COLO668 (cell line): ENCODE results near the gene KCNH1.
A peak's percentile ranks its signal among the peaks of the same experiment; 100 is the strongest.
"Not testable (repeated sequence)": the region's sequence is repeated elsewhere in the genome, so short reads cannot be mapped to it uniquely, and the experiment has no call there.

Experiments used
- DNase-seq: peaks from one replicate; lab custom pipeline; 2025; ENCODE audit not compliant: unreplicated experiment; lab: John Stamatoyannopoulos, UW

KCNH1 gene

GRCh38 chr1:210691039-210691610 lies 442.8 kb downstream of the KCNH1 start:
- no peak for DNase-seq

- no peak for DNase-seq
These were observed 443.7 kb downstream of the KCNH1 start for GRCh38 chr1:210690236-210690635.

GRCh38 chr1:210689826-210690225 lies 444.1 kb downstream of the KCNH1 start:
- DNase-seq: no peak

GRCh38 chr1:210688512-210689234 lies 445.3 kb downstream of the KCNH1 start:
- no peak for DNase-seq

- no peak for DNase-seq
These were observed 446.2 kb downstream of the KCNH1 start for GRCh38 chr1:210687582-210688279.

GRCh38 chr1:210686841-210687240 lies 447.1 kb downstream of the KCNH1 start:
- no peak for DNase-seq

- DNase-seq: no peak
These were observed 448.7 kb downstream of the KCNH1 start for GRCh38 chr1:210685295-210685650.

- DNase-seq: no peak
These were observed 449.3 kb downstream of the KCNH1 start for GRCh38 chr1:210684466-210685294.

- no peak for DNase-seq
These were observed 450.4 kb downstream of the KCNH1 start for GRCh38 chr1:210683403-210684047.

GRCh38 chr1:210681158-210681557 lies 452.8 kb downstream of the KCNH1 start:
- no peak for DNase-seq

GRCh38 chr1:210678306-210678705 lies 455.6 kb downstream of the KCNH1 start:
- no peak for DNase-seq

GRCh38 chr1:210677533-210677932 lies 456.4 kb downstream of the KCNH1 start:
- DNase-seq: no peak

- no peak for DNase-seq
These were observed 457.4 kb downstream of the KCNH1 start for GRCh38 chr1:210676539-210676938.

GRCh38 chr1:210674151-210674550 lies 459.8 kb downstream of the KCNH1 start:
- DNase-seq: no peak

GRCh38 chr1:210669951-210670350 lies 464.0 kb downstream of the KCNH1 start:
- DNase-seq: peak; percentile 61

- DNase-seq: peak; percentile 81
These were observed 470.0 kb downstream of the KCNH1 start for GRCh38 chr1:210663730-210664573.

- no peak for DNase-seq
These were observed 471.5 kb downstream of the KCNH1 start for GRCh38 chr1:210662291-210663050.

GRCh38 chr1:210661520-210661919 lies 472.4 kb downstream of the KCNH1 start:
- DNase-seq: not testable (repeated sequence)

- no peak for DNase-seq
These were observed 476.1 kb downstream of the KCNH1 start for GRCh38 chr1:210657806-210658205.
